Measurements from ENCODE around the gene AKIRIN1. TPM values are rescaled to one million over a fixed set of nuclear protein-coding genes. Genes with fewer than 3 reads are reported as not detected.

AKIRIN1 gene
- total and polyA plus RNA-seq, 10 of the 15 experiments (the other 5 are each of a cell fraction or from before 2014, with no cell fraction given) = 7.5 to 72.3 (median 50.4) TPM

DNA sequence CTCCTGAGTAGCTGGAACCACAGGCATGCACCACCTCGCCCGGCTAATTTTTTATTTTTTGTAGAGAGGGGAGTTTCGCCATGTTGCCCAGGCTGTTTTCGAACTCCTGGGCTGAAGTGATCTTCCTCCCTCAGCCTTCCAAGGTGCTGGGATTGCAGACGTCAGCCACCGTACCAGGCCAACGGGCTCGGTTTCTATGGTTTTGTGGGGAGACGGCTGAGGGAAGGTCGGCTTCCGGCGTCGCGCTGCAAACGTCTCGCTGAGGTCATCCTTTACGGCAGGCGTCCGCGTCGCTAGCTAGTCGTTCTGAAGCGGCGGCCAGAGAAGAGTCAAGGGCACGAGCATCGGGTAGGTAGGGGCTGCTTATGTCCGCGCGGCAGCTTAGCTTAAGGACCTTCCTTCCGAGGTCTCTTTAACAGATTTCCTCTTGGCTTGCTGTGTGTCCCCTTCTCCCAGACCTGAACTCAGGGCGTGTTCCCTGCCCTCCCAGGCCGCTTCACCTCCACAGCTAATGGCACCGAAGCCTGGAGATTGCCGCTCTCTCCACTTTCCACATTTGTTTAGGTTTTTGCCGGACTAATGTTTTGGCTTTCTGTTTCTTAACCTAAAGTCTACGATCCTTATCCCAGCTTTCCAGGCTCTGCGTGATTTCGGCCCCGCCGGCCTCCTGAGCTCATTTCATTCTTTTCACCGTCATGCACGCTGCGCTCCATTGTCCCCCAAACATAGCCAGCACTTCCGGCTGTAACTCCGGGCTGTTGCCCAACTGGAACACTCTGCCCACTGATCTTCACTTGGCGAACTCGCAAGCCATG is 35.2 kb downstream of the AKIRIN1 start, which contains the start of gene NDUFS5 (continued):
- TF ChIP-seq STAT1 (conservative IDR thresholded peaks at IDR 0.05) = no peak
- no peak for TF ChIP-seq JUND (IDR thresholded peaks at IDR 0.05; ENCODE audit: low read depth, low read length)
- TF ChIP-seq BRCA1 (IDR thresholded peaks at IDR 0.05; ENCODE audit: low read depth, low read length) = no peak
- TF ChIP-seq TCF12 (IDR thresholded peaks at IDR 0.05; ENCODE audit: low read depth, low read length) = 0 out of 2 replicates have a peak, but pooled peaks have one; percentile 33
- TF ChIP-seq E4F1 (IDR thresholded peaks at IDR 0.05; ENCODE audit: borderline replicate concordance, partially characterized antibody) = peak; percentile 98
- no peak for TF ChIP-seq MEF2A (IDR thresholded peaks at IDR 0.05; ENCODE audit: insufficient read depth, low read depth, low read length)
- TF ChIP-seq, protein P1, sequence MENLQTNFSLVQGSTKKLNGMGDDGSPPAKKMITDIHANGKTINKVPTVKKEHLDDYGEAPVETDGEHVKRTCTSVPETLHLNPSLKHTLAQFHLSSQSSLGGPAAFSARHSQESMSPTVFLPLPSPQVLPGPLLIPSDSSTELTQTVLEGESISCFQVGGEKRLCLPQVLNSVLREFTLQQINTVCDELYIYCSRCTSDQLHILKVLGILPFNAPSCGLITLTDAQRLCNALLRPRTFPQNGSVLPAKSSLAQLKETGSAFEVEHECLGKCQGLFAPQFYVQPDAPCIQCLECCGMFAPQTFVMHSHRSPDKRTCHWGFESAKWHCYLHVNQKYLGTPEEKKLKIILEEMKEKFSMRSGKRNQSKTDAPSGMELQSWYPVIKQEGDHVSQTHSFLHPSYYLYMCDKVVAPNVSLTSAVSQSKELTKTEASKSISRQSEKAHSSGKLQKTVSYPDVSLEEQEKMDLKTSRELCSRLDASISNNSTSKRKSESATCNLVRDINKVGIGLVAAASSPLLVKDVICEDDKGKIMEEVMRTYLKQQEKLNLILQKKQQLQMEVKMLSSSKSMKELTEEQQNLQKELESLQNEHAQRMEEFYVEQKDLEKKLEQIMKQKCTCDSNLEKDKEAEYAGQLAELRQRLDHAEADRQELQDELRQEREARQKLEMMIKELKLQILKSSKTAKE (IDR thresholded peaks at IDR 0.05; ENCODE audit: low read depth, poor library complexity, severe bottlenecking) = no peak
- TF ChIP-seq ATF2 (IDR thresholded peaks at IDR 0.05; ENCODE audit: low read length) = no peak
- TF ChIP-seq RCOR1 (conservative IDR thresholded peaks at IDR 0.05; ENCODE audit: low read depth, low read length) = no peak
- TF ChIP-seq, protein P2, sequence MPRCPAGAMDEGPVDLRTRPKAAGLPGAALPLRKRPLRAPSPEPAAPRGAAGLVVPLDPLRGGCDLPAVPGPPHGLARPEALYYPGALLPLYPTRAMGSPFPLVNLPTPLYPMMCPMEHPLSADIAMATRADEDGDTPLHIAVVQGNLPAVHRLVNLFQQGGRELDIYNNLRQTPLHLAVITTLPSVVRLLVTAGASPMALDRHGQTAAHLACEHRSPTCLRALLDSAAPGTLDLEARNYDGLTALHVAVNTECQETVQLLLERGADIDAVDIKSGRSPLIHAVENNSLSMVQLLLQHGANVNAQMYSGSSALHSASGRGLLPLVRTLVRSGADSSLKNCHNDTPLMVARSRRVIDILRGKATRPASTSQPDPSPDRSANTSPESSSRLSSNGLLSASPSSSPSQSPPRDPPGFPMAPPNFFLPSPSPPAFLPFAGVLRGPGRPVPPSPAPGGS (IDR thresholded peaks at IDR 0.05; ENCODE audit: borderline replicate concordance, insufficient read depth, low read depth, low read length, poor library complexity, severe bottlenecking) = no peak
- TF ChIP-seq TCF3 (IDR thresholded peaks at IDR 0.05; ENCODE audit: borderline replicate concordance, insufficient read depth, low read depth, low read length) = 0 out of 2 replicates have a peak, but pooled peaks have one; percentile 29
- peak in 1 of 2 experiments; percentile 71; a peak in 2 of 4 replicates for TF ChIP-seq BHLHE40 (IDR thresholded peaks at IDR 0.05; ENCODE audit: borderline replicate concordance in 1 of 2, low read depth in 2 of 2, low read length in 1 of 2)
- TF ChIP-seq HSF1 (IDR thresholded peaks at IDR 0.05; ENCODE audit: low read depth, low read length) = no peak
- no peak for TF ChIP-seq BCL11A (IDR thresholded peaks at IDR 0.05; ENCODE audit: low read depth, low read length)
- peak; percentile 5 for TF ChIP-seq SP1 (IDR thresholded peaks at IDR 0.05; ENCODE audit: low read depth, low read length)
- TF ChIP-seq RBBP5 (conservative IDR thresholded peaks at IDR 0.05) = no peak
- TF ChIP-seq IRF4 (IDR thresholded peaks at IDR 0.05; ENCODE audit: low read depth, low read length) = no peak
- TF ChIP-seq MTA2 (IDR thresholded peaks at IDR 0.05; ENCODE audit: low read depth) = no peak
- TF ChIP-seq HDAC6 (IDR thresholded peaks at IDR 0.05; ENCODE audit: unreplicated experiment) = no peak
- no peak for TF ChIP-seq SREBF1 (IDR thresholded peaks at IDR 0.05; ENCODE audit: low read length)
- no peak for TF ChIP-seq ZNF384 (IDR thresholded peaks at IDR 0.05; ENCODE audit: borderline replicate concordance, low read depth, low read length)
